HG03571 (cell line): ENCODE measurements around the gene PCDH11X.
"Not testable (repeated sequence)": the region's sequence is repeated elsewhere in the genome, so short reads cannot be mapped to it uniquely, and the experiment has no call there.

Experiments
- ATAC-seq: cut with Tn5 transposase; IDR thresholded peaks from one replicate; pipeline ENCODE4 v1.9.1; 2021; ENCODE audit not compliant: unreplicated experiment

The PCDH11X gene, protein sequence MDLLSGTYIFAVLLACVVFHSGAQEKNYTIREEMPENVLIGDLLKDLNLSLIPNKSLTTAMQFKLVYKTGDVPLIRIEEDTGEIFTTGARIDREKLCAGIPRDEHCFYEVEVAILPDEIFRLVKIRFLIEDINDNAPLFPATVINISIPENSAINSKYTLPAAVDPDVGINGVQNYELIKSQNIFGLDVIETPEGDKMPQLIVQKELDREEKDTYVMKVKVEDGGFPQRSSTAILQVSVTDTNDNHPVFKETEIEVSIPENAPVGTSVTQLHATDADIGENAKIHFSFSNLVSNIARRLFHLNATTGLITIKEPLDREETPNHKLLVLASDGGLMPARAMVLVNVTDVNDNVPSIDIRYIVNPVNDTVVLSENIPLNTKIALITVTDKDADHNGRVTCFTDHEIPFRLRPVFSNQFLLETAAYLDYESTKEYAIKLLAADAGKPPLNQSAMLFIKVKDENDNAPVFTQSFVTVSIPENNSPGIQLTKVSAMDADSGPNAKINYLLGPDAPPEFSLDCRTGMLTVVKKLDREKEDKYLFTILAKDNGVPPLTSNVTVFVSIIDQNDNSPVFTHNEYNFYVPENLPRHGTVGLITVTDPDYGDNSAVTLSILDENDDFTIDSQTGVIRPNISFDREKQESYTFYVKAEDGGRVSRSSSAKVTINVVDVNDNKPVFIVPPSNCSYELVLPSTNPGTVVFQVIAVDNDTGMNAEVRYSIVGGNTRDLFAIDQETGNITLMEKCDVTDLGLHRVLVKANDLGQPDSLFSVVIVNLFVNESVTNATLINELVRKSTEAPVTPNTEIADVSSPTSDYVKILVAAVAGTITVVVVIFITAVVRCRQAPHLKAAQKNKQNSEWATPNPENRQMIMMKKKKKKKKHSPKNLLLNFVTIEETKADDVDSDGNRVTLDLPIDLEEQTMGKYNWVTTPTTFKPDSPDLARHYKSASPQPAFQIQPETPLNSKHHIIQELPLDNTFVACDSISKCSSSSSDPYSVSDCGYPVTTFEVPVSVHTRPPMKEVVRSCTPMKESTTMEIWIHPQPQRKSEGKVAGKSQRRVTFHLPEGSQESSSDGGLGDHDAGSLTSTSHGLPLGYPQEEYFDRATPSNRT (N-terminal part only)

DNA sequence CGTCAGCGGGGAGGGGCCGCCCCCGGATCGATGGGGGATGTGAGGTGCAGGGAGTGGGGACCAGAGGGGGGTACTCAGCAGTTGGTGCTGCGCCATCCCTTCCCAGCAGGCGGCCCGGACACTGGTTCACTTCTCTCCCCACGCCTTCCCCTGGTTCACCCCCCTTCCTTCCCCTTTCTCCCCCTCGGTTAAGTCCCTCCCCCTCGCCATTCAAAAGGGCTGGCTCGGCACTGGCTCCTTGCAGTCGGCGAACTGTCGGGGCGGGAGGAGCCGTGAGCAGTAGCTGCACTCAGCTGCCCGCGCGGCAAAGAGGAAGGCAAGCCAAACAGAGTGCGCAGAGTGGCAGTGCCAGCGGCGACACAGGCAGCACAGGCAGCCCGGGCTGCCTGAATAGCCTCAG is at the start of gene PCDH11X:
Gene PCDH11X (plus strand): TSS at position 241 of the 400 bp plus-strand sequence. CDS start 56,130 bp downstream, outside the sequence.
- not testable (repeated sequence) for ATAC-seq

DNA sequence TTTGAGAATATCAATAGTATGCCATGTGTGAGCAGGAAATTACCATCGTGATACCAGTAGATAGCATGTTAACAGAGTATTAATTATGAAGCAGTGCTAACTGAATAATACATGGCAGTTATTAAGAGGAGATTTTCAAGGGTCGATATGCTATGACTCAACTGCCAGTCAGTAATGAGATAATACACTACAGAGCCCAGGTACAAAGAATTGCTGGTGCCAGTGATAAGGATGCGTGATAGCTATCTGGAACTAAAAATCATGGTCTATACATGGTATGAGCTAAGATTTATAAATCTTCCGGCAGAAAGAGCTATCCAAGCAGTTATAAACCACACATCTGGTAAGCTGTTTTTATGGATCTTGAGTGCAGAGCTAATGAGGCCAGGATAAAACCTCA is 31.7 kb upstream of the PCDH11X start:
- ATAC-seq = not testable (repeated sequence)

DNA sequence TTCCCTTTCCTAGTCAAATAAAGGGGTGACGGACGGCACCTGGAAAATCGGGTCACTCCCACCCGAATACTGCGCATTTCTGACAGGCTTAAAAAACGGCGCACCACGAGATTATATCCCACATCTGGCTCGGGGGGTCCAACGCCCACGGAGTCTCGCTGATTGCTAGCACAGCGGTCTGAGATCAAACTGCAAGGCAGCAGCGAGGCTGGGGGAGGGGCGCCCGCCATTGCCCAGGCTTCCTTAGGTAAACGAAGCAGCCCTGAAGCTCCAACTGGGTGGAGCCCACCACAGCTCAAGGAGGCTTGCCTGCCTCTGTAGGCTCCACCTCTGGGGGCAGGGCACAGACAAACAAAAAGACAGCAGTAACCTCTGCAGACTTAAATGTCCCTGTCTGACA is 26.2 kb upstream of the PCDH11X start:
- not testable (repeated sequence) for ATAC-seq

GRCh38 chrX:91770619-91771488 is 8.3 kb upstream of the PCDH11X start:
- ATAC-seq = peak; percentile 99

DNA sequence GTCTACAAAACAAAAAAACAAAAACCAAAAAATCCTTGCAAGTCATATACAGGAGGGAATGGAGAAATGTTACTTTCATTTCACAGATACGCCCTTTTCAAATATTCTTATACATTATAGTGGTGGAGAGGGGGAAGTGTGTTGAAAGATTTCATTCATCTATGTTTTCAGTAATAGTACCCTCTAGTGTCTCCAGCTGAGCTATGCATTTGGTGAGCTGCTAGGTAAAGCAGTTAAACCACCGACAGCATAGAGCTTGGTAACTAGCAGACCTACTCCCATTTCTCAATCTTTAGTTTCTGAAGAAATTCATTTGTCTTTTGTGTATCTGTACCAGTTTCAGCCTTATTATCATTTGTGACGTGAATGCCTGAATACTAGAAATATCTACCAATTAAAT is 5.2 kb upstream of the PCDH11X start:
- not testable (repeated sequence) for ATAC-seq

DNA sequence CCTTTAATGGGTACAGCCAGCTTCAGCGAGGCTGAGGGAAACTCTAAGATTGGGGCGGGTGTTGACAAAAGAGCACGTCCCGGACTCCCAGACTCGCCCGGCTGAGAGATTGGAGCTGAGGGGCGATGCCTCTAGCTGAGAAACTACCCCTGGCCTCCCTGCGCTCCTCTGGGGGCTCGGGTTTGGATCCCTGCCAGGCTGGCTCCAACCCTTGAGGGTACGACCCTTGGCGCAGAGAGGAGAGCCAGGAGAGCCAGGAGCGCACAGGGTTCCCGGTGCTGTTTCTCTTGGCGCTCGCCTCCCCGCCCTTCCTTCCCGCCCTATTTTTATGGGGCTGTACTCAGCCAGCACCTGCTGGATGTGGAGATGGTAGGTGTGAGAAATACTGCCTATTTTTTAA is 833 bp downstream of the PCDH11X start:
- ATAC-seq = not testable (repeated sequence)

- not testable (repeated sequence) for ATAC-seq
These were observed 1.5 kb downstream of the PCDH11X start for GRCh38 chrX:91780698-91781097.

GRCh38 chrX:91781553-91782298 is 2.6 kb downstream of the PCDH11X start:
- not testable (repeated sequence) for ATAC-seq

GRCh38 chrX:91782825-91783224 is 3.6 kb downstream of the PCDH11X start:
- not testable (repeated sequence) for ATAC-seq

- not testable (repeated sequence) for ATAC-seq
These were observed 38.4 kb downstream of the PCDH11X start for GRCh38 chrX:91817537-91817936.

GRCh38 chrX:91825321-91825720 is 46.1 kb downstream of the PCDH11X start:
- ATAC-seq = not testable (repeated sequence)
